Measurements from ENCODE around the gene HIPK3. TPM values are rescaled to one million over a fixed set of nuclear protein-coding genes. Genes with fewer than 3 reads are reported as not detected.
"Not testable (repeated sequence)": the region's sequence is repeated elsewhere in the genome, so short reads cannot be mapped to it uniquely, and the experiment has no call there.

HIPK3 gene
- total RNA-seq, 1 donor from 2014 or later, result 166 TPM

DNA sequence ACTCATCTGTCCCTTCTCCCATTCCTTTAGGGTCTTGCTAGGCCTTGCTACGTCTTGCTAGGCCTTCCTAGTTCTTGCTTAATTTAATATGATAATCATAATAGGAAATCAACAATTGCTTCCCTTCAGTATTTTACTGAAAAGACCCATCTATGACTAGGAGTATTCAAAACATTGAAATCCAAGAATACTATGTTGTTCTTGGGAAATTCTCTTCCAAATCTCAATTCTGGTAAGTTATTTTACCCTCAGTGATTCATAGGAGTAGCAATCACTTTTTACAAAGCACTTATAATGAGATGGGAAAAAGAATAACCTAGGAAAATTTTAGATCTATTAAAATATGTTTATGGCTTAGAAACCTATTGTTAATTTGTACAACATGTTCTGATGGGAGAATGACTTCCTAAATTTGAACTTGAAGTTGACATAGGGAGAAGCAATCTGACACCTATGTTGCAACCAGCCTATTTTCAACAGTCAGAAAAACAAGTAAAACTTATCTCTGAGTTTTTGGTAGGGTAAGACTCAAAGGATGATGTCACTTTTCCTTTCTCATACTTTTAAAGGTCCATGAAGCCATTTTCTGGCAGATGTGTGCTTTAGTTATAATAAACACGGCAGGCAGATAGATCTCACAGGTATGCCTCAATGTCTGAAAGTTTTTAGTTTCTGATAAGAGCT is 29.5 kb upstream of the HIPK3 start:
- Histone ChIP-seq H3K36me3 (no peaks in the 10 kb centered on the region), H3K27me3 (no peaks in the 10 kb centered on the region), H3K27ac (peak overlapping the region; percentile 16), H3K4me1 (no peaks in the 10 kb centered on the region), H3K9me3 (no peaks in the 10 kb centered on the region), H3K4me3 (no peak overlapping the region)
- intact Hi-C loops (cut with DNase I), result no loop called here
- no peak for DNase-seq (ENCODE audit: extremely low spot score in 2 of 2)
- TF ChIP-seq POLR2AphosphoS5 (IDR thresholded peaks at IDR 0.05; ENCODE audit: insufficient read depth in 1 of 2, low read depth in 1 of 2) (peak; percentile 15 to 86), POLR2A (IDR thresholded peaks at IDR 0.05) (no peak)

DNA sequence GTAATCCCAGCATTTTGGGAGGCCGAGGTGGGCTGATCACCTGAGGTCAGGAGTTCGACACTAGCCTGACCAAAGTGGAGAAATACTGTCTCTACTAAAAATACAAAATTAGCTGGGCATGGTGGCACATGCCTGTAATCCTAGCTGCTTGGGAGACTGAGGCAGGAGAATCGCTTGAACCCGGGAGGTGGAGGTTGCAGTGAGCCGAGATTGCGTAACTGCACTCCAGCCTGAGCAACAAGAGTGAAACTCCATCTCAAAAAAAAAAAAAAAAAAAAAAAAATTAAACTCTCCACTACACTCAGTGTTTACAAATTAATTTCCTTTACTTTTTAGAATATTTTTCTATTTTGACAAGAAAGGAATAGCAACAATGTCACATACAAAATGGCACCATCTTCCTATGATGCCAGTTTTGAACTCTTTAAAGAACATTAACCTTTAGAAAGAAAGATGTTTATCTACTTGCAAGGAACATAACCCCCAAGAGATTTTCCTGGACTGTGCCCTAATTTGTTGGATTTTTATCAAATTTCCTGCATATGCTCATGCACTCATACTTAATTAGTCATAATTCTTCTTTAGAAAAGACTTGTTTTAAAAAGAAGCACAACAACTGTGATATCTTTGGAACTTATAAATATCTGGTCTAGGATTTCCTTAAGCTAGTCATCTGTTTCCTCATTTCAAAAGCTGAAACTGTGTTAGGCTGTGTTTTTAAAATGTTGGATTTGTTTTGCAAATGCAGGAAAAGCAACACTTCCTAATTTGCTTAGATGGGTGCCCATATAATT is 22.6 kb upstream of the HIPK3 start:
- no peaks in the 10 kb centered on the region for H3K9me3 ChIP-seq
- H3K27ac ChIP-seq, result no peak overlapping the region
- intact Hi-C loops (cut with DNase I), result no loop called here
- H3K36me3 ChIP-seq, result no peaks in the 10 kb centered on the region
- no peak for DNase-seq (ENCODE audit: extremely low spot score in 2 of 2)
- no peaks in the 10 kb centered on the region for H3K27me3 ChIP-seq
- TF ChIP-seq, protein P1, sequence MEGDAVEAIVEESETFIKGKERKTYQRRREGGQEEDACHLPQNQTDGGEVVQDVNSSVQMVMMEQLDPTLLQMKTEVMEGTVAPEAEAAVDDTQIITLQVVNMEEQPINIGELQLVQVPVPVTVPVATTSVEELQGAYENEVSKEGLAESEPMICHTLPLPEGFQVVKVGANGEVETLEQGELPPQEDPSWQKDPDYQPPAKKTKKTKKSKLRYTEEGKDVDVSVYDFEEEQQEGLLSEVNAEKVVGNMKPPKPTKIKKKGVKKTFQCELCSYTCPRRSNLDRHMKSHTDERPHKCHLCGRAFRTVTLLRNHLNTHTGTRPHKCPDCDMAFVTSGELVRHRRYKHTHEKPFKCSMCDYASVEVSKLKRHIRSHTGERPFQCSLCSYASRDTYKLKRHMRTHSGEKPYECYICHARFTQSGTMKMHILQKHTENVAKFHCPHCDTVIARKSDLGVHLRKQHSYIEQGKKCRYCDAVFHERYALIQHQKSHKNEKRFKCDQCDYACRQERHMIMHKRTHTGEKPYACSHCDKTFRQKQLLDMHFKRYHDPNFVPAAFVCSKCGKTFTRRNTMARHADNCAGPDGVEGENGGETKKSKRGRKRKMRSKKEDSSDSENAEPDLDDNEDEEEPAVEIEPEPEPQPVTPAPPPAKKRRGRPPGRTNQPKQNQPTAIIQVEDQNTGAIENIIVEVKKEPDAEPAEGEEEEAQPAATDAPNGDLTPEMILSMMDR (IDR thresholded peaks at IDR 0.05), result no peak
- peak in 1 of 2 donors; percentile 78 for TF ChIP-seq POLR2AphosphoS5 (IDR thresholded peaks at IDR 0.05; ENCODE audit: insufficient read depth in 1 of 2, low read depth in 1 of 2)
- TF ChIP-seq POLR2A (IDR thresholded peaks at IDR 0.05), result no peak
- no peak overlapping the region for H3K4me3 ChIP-seq
- H3K4me1 ChIP-seq, result no peaks in the 10 kb centered on the region

- Histone ChIP-seq H3K4me3 (no peak overlapping the region), H3K9me3 (no peaks in the 10 kb centered on the region), H3K4me1 (no peaks in the 10 kb centered on the region), H3K27me3 (no peaks in the 10 kb centered on the region), H3K27ac (no peak overlapping the region), H3K36me3 (no peaks in the 10 kb centered on the region)
- intact Hi-C loops (cut with DNase I), result no loop called here
- no peak for TF ChIP-seq POLR2AphosphoS5 (IDR thresholded peaks at IDR 0.05; ENCODE audit: insufficient read depth in 1 of 2, low read depth in 1 of 2)
- no peak for TF ChIP-seq POLR2A (IDR thresholded peaks at IDR 0.05)
- TF ChIP-seq, protein P1 (IDR thresholded peaks at IDR 0.05), result no peak
- DNase-seq (ENCODE audit: extremely low spot score in 2 of 2), result no peak
These were observed 20.1 kb upstream of the HIPK3 start for GRCh38 chr11:33237039-33237597.

GRCh38 chr11:33242575-33242974 is 14.6 kb upstream of the HIPK3 start:
- H3K36me3 ChIP-seq, result no peaks in the 10 kb centered on the region
- no peaks in the 10 kb centered on the region for H3K27me3 ChIP-seq
- H3K27ac ChIP-seq, result no peak overlapping the region
- H3K4me3 ChIP-seq, result no peak overlapping the region
- DNase-seq (ENCODE audit: extremely low spot score in 2 of 2), result no peak
- no peaks in the 10 kb centered on the region for H3K9me3 ChIP-seq
- H3K4me1 ChIP-seq, result no peaks in the 10 kb centered on the region
- intact Hi-C loops (cut with DNase I), result no loop called here
- TF ChIP-seq POLR2A (IDR thresholded peaks at IDR 0.05), result no peak

DNA sequence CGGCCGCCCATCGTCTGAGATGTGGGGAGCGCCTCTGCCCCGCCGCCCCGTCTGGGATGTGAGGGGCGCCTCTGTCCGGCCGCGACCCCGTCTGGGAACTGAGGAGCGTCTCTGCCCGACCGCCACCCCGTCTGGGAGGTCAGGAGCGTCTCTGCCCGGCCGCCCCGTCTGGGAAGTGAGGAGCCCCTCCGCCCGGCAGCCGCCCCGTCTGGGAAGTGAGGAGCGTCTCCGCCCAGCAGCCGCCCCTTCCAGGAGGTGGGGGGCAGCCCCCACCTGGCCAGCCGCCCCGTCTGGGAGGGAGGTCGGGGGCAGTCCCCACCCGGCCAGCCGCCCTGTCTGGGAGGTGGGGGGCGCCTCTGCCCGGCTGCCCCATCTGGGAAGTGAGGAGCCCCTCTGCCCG is 13.5 kb upstream of the HIPK3 start:
- H3K4me3 ChIP-seq; H3K27ac ChIP-seq; H3K9me3 ChIP-seq; H3K27me3 ChIP-seq; DNase-seq (ENCODE audit: extremely low spot score in 2 of 2); intact Hi-C loops (cut with DNase I); H3K4me1 ChIP-seq; H3K36me3 ChIP-seq: not testable (repeated sequence)

- Histone ChIP-seq H3K27ac (no peak overlapping the region), H3K36me3 (no peaks in the 10 kb centered on the region), H3K9me3 (no peaks in the 10 kb centered on the region), H3K4me3 (no peak overlapping the region), H3K27me3 (no peaks in the 10 kb centered on the region), H3K4me1 (no peaks in the 10 kb centered on the region)
- no peak for DNase-seq (ENCODE audit: extremely low spot score in 2 of 2)
- intact Hi-C loops (cut with DNase I), result no loop called here
- TF ChIP-seq POLR2A (IDR thresholded peaks at IDR 0.05) (no peak), POLR2AphosphoS5 (IDR thresholded peaks at IDR 0.05; ENCODE audit: insufficient read depth in 1 of 2, low read depth in 1 of 2) (no peak)
- TF ChIP-seq, protein P1 (IDR thresholded peaks at IDR 0.05), result no peak
These were observed 8.7 kb upstream of the HIPK3 start for GRCh38 chr11:33248416-33248971.

Measured in vagina (tissue), 2 donors.